Measurements from ENCODE around the gene KATNIP. TPM values are rescaled to one million over a fixed set of nuclear protein-coding genes. Genes with fewer than 3 reads are reported as not detected.

Gene KATNIP
- total RNA-seq, 2 experiments from 2014 or later: 9.6 to 11.5 TPM

GRCh38 chr16:27585200-27585599, 35.3 kb downstream of the KATNIP start:
- TF ChIP-seq CTCF (IDR thresholded peaks at IDR 0.05): no peak
- no peak for DNase-seq
- intact Hi-C loops (cut with micrococcal nuclease): no loop called here
- peaks cover 11% of the 10 kb centered on the region for H3K36me3 Mint-ChIP-seq (ENCODE audit: low read depth)
- no peak overlapping the region for H3K4me3 Mint-ChIP-seq
- H3K27ac Mint-ChIP-seq: no peak overlapping the region
- POLR2A ChIA-PET: no interaction called here
- H3K27me3 Mint-ChIP-seq: no peaks in the 10 kb centered on the region
- ATAC-seq: no peak
- CTCF ChIA-PET: interaction anchor here (0.9 kb wide), 1 partner anchor 11 kb away, joined by 3 read pairs; no protein-coding TSS in a partner anchor
- H3K9me3 Mint-ChIP-seq: peaks cover 3% of the 10 kb centered on the region
- H3K4me1 Mint-ChIP-seq (ENCODE audit: low read depth): no peaks in the 10 kb centered on the region

GRCh38 chr16:27586711-27587110, 36.8 kb downstream of the KATNIP start:
- no peak overlapping the region for H3K27ac Mint-ChIP-seq
- intact Hi-C loops (cut with micrococcal nuclease): no loop called here
- ChIA-PET POLR2A (interaction anchor here (0.6 kb wide), 1 partner anchor 9 kb away, joined by 6 read pairs; no protein-coding TSS in a partner anchor), CTCF (no interaction called here)
- no peak for DNase-seq
- no peak overlapping the region for H3K4me3 Mint-ChIP-seq
- TF ChIP-seq CTCF (IDR thresholded peaks at IDR 0.05): no peak
- peaks cover 3% of the 10 kb centered on the region for H3K9me3 Mint-ChIP-seq
- ATAC-seq: no peak
- H3K4me1 Mint-ChIP-seq (ENCODE audit: low read depth): no peaks in the 10 kb centered on the region
- no peaks in the 10 kb centered on the region for H3K27me3 Mint-ChIP-seq
- peaks cover 17% of the 10 kb centered on the region for H3K36me3 Mint-ChIP-seq (ENCODE audit: low read depth)

- peaks cover 3% of the 10 kb centered on the region for H3K9me3 Mint-ChIP-seq
- no peak for DNase-seq
- no peaks in the 10 kb centered on the region for H3K27me3 Mint-ChIP-seq
- CTCF ChIA-PET: no interaction called here
- POLR2A ChIA-PET: interaction anchor here (0.7 kb wide), 1 partner anchor 528 kb away, joined by 3 read pairs; no protein-coding TSS in a partner anchor
- H3K36me3 Mint-ChIP-seq (ENCODE audit: low read depth): peaks cover 20% of the 10 kb centered on the region
- no peak for ATAC-seq
- H3K4me1 Mint-ChIP-seq (ENCODE audit: low read depth): no peaks in the 10 kb centered on the region
- no peak for TF ChIP-seq CTCF (IDR thresholded peaks at IDR 0.05)
- no peak overlapping the region for H3K27ac Mint-ChIP-seq
- H3K4me3 Mint-ChIP-seq: no peak overlapping the region
- intact Hi-C loops (cut with micrococcal nuclease): no loop called here
These were observed 38.1 kb downstream of the KATNIP start for GRCh38 chr16:27588057-27588456.

GRCh38 chr16:27591837-27592236, 41.9 kb downstream of the KATNIP start:
- TF ChIP-seq CTCF (IDR thresholded peaks at IDR 0.05): no peak
- Mint-ChIP-seq H3K36me3 (ENCODE audit: low read depth) (peaks cover 15% of the 10 kb centered on the region), H3K27me3 (no peaks in the 10 kb centered on the region), H3K4me3 (no peak overlapping the region), H3K4me1 (ENCODE audit: low read depth) (no peaks in the 10 kb centered on the region), H3K27ac (no peak overlapping the region), H3K9me3 (peaks cover 3% of the 10 kb centered on the region)
- ChIA-PET POLR2A (no interaction called here), CTCF (interaction anchor here (0.7 kb wide), 1 partner anchor 40 kb away, joined by 3 read pairs; no protein-coding TSS in a partner anchor)
- ATAC-seq (no peak), DNase-seq (no peak)
- intact Hi-C loops (cut with micrococcal nuclease): no loop called here

GRCh38 chr16:27595475-27595874, 45.5 kb downstream of the KATNIP start:
- ChIA-PET POLR2A (no interaction called here), CTCF (interaction anchor here (1.2 kb wide), 1 partner anchor 10 kb away, joined by 3 read pairs; no protein-coding TSS in a partner anchor)
- Mint-ChIP-seq H3K9me3 (no peaks in the 10 kb centered on the region), H3K27me3 (no peaks in the 10 kb centered on the region), H3K36me3 (ENCODE audit: low read depth) (peaks cover 10% of the 10 kb centered on the region), H3K4me1 (ENCODE audit: low read depth) (no peaks in the 10 kb centered on the region), H3K27ac (no peak overlapping the region), H3K4me3 (no peak overlapping the region)
- TF ChIP-seq CTCF (IDR thresholded peaks at IDR 0.05): no peak
- DNase-seq (no peak), ATAC-seq (no peak)
- intact Hi-C loops (cut with micrococcal nuclease): no loop called here
